Fibroblast of mammary gland (primary cell): ENCODE data around the gene AFF4.
A peak's percentile ranks its signal among the peaks of the same experiment; 100 is the strongest.

Source experiments
- DNase-seq: peaks from one replicate; pipeline ENCODE4 v3.0.0-alpha.2; 2010; ENCODE audit warnings: low read depth
- H3K4me3 ChIP-seq: 2 replicates; pipeline ENCODE4 v1.5.1; 2011; ENCODE audit warnings: low read depth, mild to moderate bottlenecking, low read length, moderate library complexity; ENCODE audit not compliant: control insufficient read depth
- TF ChIP-seq, protein P1 (sequence below): conservative IDR thresholded peaks from 2 replicates; pipeline ENCODE4 v1.5.1; 2011; ENCODE audit warnings: low read depth, low read length, inconsistent platforms; ENCODE audit not compliant: control insufficient read depth, insufficient read depth

AFF4 gene

DNA sequence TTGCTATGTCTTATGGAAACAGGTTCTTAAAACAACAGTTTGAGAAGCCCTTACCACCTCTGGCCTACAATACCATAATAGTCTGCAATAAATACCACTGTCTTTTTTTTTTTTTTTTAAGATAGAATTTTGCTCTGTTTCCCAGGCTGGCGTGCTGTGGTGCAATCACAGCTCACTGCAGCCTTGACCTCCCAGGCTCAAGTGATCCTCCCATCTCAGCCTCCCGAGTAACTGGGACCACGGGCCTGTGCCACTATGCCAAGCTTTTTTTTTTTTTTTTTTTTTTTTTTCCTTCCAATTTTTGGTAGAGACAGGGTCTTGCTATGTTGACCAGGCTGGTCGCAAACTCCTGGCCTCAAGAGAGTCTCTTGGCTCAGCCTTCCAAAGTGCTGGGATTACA is 37.0 kb downstream of the AFF4 start:
- TF ChIP-seq, protein P1, sequence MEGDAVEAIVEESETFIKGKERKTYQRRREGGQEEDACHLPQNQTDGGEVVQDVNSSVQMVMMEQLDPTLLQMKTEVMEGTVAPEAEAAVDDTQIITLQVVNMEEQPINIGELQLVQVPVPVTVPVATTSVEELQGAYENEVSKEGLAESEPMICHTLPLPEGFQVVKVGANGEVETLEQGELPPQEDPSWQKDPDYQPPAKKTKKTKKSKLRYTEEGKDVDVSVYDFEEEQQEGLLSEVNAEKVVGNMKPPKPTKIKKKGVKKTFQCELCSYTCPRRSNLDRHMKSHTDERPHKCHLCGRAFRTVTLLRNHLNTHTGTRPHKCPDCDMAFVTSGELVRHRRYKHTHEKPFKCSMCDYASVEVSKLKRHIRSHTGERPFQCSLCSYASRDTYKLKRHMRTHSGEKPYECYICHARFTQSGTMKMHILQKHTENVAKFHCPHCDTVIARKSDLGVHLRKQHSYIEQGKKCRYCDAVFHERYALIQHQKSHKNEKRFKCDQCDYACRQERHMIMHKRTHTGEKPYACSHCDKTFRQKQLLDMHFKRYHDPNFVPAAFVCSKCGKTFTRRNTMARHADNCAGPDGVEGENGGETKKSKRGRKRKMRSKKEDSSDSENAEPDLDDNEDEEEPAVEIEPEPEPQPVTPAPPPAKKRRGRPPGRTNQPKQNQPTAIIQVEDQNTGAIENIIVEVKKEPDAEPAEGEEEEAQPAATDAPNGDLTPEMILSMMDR = no peak

DNA sequence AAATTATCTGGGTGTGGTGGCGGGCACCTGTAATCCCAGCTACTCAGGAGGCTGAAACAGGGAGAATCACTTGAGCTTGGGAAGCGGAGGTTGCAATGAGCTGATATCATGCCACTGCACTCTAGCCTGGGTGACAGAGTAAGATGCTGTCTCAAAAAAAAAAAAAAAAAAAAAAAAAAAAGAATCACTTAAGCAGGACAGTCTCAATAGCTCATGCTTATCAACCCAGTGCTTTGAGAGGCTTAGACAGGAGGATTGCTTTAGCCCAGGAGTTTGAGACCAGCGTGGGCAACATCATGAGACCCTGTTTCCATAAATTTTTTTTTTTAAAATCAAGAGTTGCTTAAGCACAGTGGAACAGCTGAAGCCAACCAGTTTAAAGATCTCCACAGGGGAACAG is 47.3 kb downstream of the AFF4 start:
- no peak overlapping the region for H3K4me3 ChIP-seq
- TF ChIP-seq, protein P1 = no peak
- no peak for DNase-seq

More for the DNA sequence above, 37.0 kb downstream of the AFF4 start:
- no peak overlapping the region for H3K4me3 ChIP-seq
- no peak for DNase-seq

DNA sequence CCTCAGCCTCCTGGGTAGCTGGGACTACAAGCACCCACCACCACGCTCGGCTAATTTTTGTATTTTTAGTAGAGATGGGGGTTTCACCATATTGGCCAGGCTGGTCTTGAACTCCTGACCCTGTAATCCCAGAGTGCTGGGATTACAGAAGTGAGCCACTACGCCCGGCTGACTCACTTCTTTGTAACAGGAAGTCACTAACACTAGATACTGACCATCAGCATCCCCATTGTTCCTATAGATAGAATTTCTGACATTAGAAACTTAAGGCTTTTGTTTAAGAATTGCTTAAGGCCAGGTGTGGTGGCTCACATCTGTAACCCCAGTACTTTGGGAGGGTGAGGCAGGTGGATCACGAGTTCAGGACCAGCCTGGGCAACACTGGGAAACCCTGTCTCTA is 47.8 kb downstream of the AFF4 start:
- TF ChIP-seq, protein P1 = no peak
- peak; percentile 34 for DNase-seq
- no peak overlapping the region for H3K4me3 ChIP-seq

DNA sequence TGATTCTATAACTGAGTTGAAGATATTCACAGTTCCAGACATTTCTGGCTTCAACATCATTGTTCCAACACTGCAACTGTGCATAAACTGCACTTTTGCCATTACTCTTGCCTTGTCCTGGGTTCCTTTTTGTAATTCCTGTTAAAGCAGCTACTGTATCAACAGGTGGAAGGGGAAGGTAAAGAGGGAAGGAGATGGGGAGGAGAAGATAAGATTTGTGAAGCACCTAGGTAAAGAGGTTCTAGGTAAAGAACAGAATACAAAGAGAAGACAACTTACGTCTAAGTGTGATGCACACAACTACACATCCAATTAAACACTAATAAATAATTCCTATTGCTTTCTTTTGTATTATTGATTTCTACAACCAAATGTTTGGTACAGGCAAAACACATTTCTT is 53.7 kb downstream of the AFF4 start:
- TF ChIP-seq, protein P1 = no peak
- H3K4me3 ChIP-seq = no peak overlapping the region
- no peak for DNase-seq

- TF ChIP-seq, protein P1 = no peak
- DNase-seq = no peak
- H3K4me3 ChIP-seq = no peak overlapping the region
These were observed 56.3 kb downstream of the AFF4 start for GRCh38 chr5:132907161-132907560.

- TF ChIP-seq, protein P1 = no peak
- H3K4me3 ChIP-seq = no peak overlapping the region
- DNase-seq = peak; percentile 39
These were observed 57.5 kb downstream of the AFF4 start for GRCh38 chr5:132905938-132906337.

GRCh38 chr5:132901730-132902129 is 61.7 kb downstream of the AFF4 start:
- TF ChIP-seq, protein P1 = no peak
- no peak for DNase-seq
- H3K4me3 ChIP-seq = no peak overlapping the region
